Cerebellar nuclear complex (tissue), 1 donor: ENCODE results near the gene REV3L.
"Not testable (repeated sequence)": the region's sequence is repeated elsewhere in the genome, so short reads cannot be mapped to it uniquely, and the experiment has no call there.

ENCODE experiments used
- DNase-seq, 2 experiments: peaks; one replicate each; lab custom pipeline; 2025; lab: John Stamatoyannopoulos, UW

The REV3L gene

GRCh38 chr6:111494951-111495635 is 12.1 kb upstream of the REV3L start:
- no peak for DNase-seq

GRCh38 chr6:111492499-111492898 is 9.5 kb upstream of the REV3L start:
- DNase-seq = no peak

GRCh38 chr6:111490067-111490466 is 7.0 kb upstream of the REV3L start:
- DNase-seq = no peak

- no peak for DNase-seq
Measured at GRCh38 chr6:111487661-111488060, 4.6 kb upstream of the REV3L start.

GRCh38 chr6:111486921-111487320 is 3.9 kb upstream of the REV3L start:
- DNase-seq = no peak

- DNase-seq = no peak
Measured at GRCh38 chr6:111486475-111486874, 3.5 kb upstream of the REV3L start.

- no peak for DNase-seq
Measured at GRCh38 chr6:111485342-111485741, 2.3 kb upstream of the REV3L start.

GRCh38 chr6:111484633-111484930 is 1.6 kb upstream of the REV3L start:
- DNase-seq = no peak

GRCh38 chr6:111483736-111484632 is 966 bp upstream of the REV3L start:
- DNase-seq = peak; percentile 53 to 68

GRCh38 chr6:111482188-111482958 is 645 bp downstream of the REV3L start:
- no peak for DNase-seq

GRCh38 chr6:111481836-111482187 is 1.2 kb downstream of the REV3L start:
- no peak for DNase-seq

- DNase-seq = no peak
Measured at GRCh38 chr6:111480988-111481822, 1.8 kb downstream of the REV3L start.

GRCh38 chr6:111478749-111479148 is 4.3 kb downstream of the REV3L start:
- DNase-seq = no peak

GRCh38 chr6:111478064-111478476 is 4.9 kb downstream of the REV3L start:
- no peak for DNase-seq

GRCh38 chr6:111477481-111477938 is 5.5 kb downstream of the REV3L start:
- DNase-seq = no peak

- not testable (repeated sequence) for DNase-seq
Measured at GRCh38 chr6:111476061-111476460, 7.0 kb downstream of the REV3L start.

- no peak for DNase-seq
Measured at GRCh38 chr6:111474771-111475170, 8.2 kb downstream of the REV3L start.

- DNase-seq = no peak
Measured at GRCh38 chr6:111474106-111474505, 8.9 kb downstream of the REV3L start.

- no peak for DNase-seq
Measured at GRCh38 chr6:111472933-111473435, 10.0 kb downstream of the REV3L start.

GRCh38 chr6:111471958-111472357 is 11.1 kb downstream of the REV3L start:
- no peak for DNase-seq

GRCh38 chr6:111471533-111471932 is 11.5 kb downstream of the REV3L start:
- DNase-seq = no peak

GRCh38 chr6:111470991-111471390 is 12.0 kb downstream of the REV3L start:
- no peak for DNase-seq
